SK-N-SH (cell line): ENCODE measurements around the gene HYCC1. TPM values are rescaled to one million over a fixed set of nuclear protein-coding genes. Genes with fewer than 3 reads are reported as not detected.

Source experiments
- CTCF ChIA-PET: fragments of 300-600, 350-600 bp; formaldehyde crosslinking; extraction: SDS; loops from one replicate; lab custom pipeline; 2021; lab: Yijun Ruan, JAX
- POLR2A ChIA-PET: fragments of 350-600 bp; sonication (Branson Sonifier 250); formaldehyde crosslinking; extraction: SDS; loops from one replicate; lab custom pipeline; 2020; ENCODE audit warnings: antibody characterized with exemption, inconsistent platforms; lab: Yijun Ruan, JAX
- DNase-seq: peaks from one replicate; pipeline ENCODE4 v3.0.0; 2012
- H2AFZ ChIP-seq: fragments of 200-600 bp; sonication (generic); 2 replicates; pipeline ENCODE4 v1.8.1; 2016; ENCODE audit warnings: antibody characterized with exemption, mild to moderate bottlenecking, low read depth
- H3F3A ChIP-seq: fragments of 200-600 bp; sonication (generic); replicated peaks from 2 replicates; pipeline ENCODE3; 2016; ENCODE audit warnings: antibody characterized with exemption, mild to moderate bottlenecking; ENCODE audit not compliant: insufficient read depth
- H3K27ac ChIP-seq, 2 experiments: fragments of 200-500 bp in 1 of 2; fragments of 200-600 bp in 1 of 2; sonication (Bioruptor generic) in 1 of 2; sonication (generic), shearing (Covaris generic) in 1 of 2; 2 replicates each; pipeline versions ENCODE4 v1.5.1 to v1.6.1; 2014 to 2016; ENCODE audit warnings: low read depth in 2 of 2, inconsistent platforms in 1 of 2, low read length in 1 of 2, mild to moderate bottlenecking in 1 of 2, mixed read lengths in 1 of 2
- H3K27me3 ChIP-seq: fragments of 200-600 bp; sonication (generic), shearing (Covaris generic); 2 replicates; pipeline ENCODE4 v1.6.1; 2016; ENCODE audit warnings: mixed run types; ENCODE audit not compliant: insufficient read depth
- H3K36me3 ChIP-seq, 2 experiments: fragments of 200-500 bp in 1 of 2; fragments of 200-600 bp in 1 of 2; sonication (Bioruptor generic) in 1 of 2; sonication (generic) in 1 of 2; replicated peaks in 1 of 2; 2 replicates each; pipeline versions ENCODE3 to v1.5.1; 2014 to 2016; ENCODE audit warnings: low read length in 1 of 2, mild to moderate bottlenecking in 1 of 2; ENCODE audit not compliant: insufficient read depth in 2 of 2, control insufficient read depth in 1 of 2
- H3K4me1 ChIP-seq, 2 experiments: fragments of 200-500 bp in 1 of 2; fragments of 200-600 bp in 1 of 2; sonication (Bioruptor generic) in 1 of 2; sonication (generic), shearing (Covaris generic) in 1 of 2; 2 replicates each; pipeline versions ENCODE4 v1.5.1 to v1.6.1; 2014 to 2016; ENCODE audit warnings: low read depth in 1 of 2, low read length in 1 of 2, mixed run types in 1 of 2; ENCODE audit not compliant: insufficient read depth in 2 of 2, control insufficient read depth in 1 of 2
- H3K4me2 ChIP-seq: fragments of 200-600 bp; sonication (generic), shearing (Covaris generic); 2 replicates; pipeline ENCODE4 v1.6.1; 2017; ENCODE audit warnings: mixed run types
- H3K4me3 ChIP-seq, 2 experiments: fragments of 200-500 bp in 1 of 2; fragments of 200-600 bp in 1 of 2; sonication (Bioruptor generic) in 1 of 2; sonication (generic), shearing (Covaris generic) in 1 of 2; 2 replicates each; pipeline versions ENCODE4 v1.5.1 to v1.8.1; 2014 to 2016; ENCODE audit warnings: low read depth in 2 of 2, inconsistent platforms in 1 of 2, low read length in 1 of 2, mild to moderate bottlenecking in 1 of 2, mixed read lengths in 1 of 2, moderate library complexity in 1 of 2
- H3K79me2 ChIP-seq: fragments of 200-600 bp; sonication (generic); 2 replicates; pipeline ENCODE4 v1.8.1; 2017; ENCODE audit warnings: mild to moderate bottlenecking; ENCODE audit not compliant: insufficient read depth
- H3K9ac ChIP-seq: fragments of 200-600 bp; sonication (generic); 2 replicates; pipeline ENCODE4 v1.6.1; 2017; ENCODE audit warnings: mixed run types
- H3K9me2 ChIP-seq: fragments of 200-600 bp; sonication (generic); 2 replicates; pipeline ENCODE4 v1.6.1; 2017; ENCODE audit warnings: mixed run types
- H3K9me3 ChIP-seq: fragments of 200-600 bp; sonication (generic); 2 replicates; pipeline ENCODE4 v1.6.1; 2017; ENCODE audit warnings: mixed run types, mild to moderate bottlenecking, moderate library complexity
- H4K20me1 ChIP-seq: fragments of 200-600 bp; sonication (generic); 2 replicates; pipeline ENCODE4 v1.6.1; 2017; ENCODE audit warnings: mild to moderate bottlenecking, mixed run types; ENCODE audit not compliant: insufficient read depth
- CHD2 ChIP-seq: fragments of 150-350 bp; IDR thresholded peaks from 2 replicates; pipeline ENCODE4 v1.6.1; 2018; ENCODE audit warnings: low read length; ENCODE audit not compliant: partially characterized antibody
- ELF1 ChIP-seq: IDR thresholded peaks from 2 replicates; pipeline ENCODE4 v1.4.0; 2012
- EZH2phosphoT487 ChIP-seq: fragments of 200-600 bp; sonication (generic); IDR thresholded peaks from 2 replicates; pipeline ENCODE4 v1.6.1; 2017; ENCODE audit warnings: low read depth, mixed run types, mild to moderate bottlenecking, antibody characterized with exemption, moderate library complexity, borderline replicate concordance
- FOXM1 ChIP-seq: IDR thresholded peaks from 2 replicates; pipeline ENCODE4 v1.4.0; 2012; ENCODE audit warnings: low read depth, mild to moderate bottlenecking
- GATA2 ChIP-seq: sonication (generic); formaldehyde crosslinking; IDR thresholded peaks from 2 replicates; pipeline ENCODE4 v1.5.0; 2020; ENCODE audit warnings: mild to moderate bottlenecking, missing genetic modification reagents
- MAX ChIP-seq: IDR thresholded peaks from 2 replicates; pipeline ENCODE4 v1.4.0; 2012; ENCODE audit warnings: low read depth
- MEF2A ChIP-seq: IDR thresholded peaks from 2 replicates; pipeline ENCODE4 v1.4.0; 2012; ENCODE audit warnings: low read depth, borderline replicate concordance
- MXI1 ChIP-seq: IDR thresholded peaks from 2 replicates; pipeline ENCODE4 v1.6.1; 2012; ENCODE audit warnings: mild to moderate bottlenecking, low read depth, low read length, improper control_type of control experiment
- NRF1 ChIP-seq: IDR thresholded peaks from 2 replicates; pipeline ENCODE4 v1.6.1; 2012; ENCODE audit warnings: low read depth, mild to moderate bottlenecking, low read length
- POLR2AphosphoS5 ChIP-seq: IDR thresholded peaks from 2 replicates; pipeline ENCODE4 v1.6.1; 2012; ENCODE audit warnings: low read depth, low read length
- RAD21 ChIP-seq: IDR thresholded peaks from 2 replicates; pipeline ENCODE4 v1.6.1; 2012; ENCODE audit warnings: mild to moderate bottlenecking, low read length
- RCOR1 ChIP-seq: fragments of 150-350 bp; IDR thresholded peaks from 2 replicates; pipeline ENCODE4 v1.6.1; 2017; ENCODE audit warnings: antibody characterized with exemption, low read length
- RFX5 ChIP-seq: IDR thresholded peaks from 2 replicates; pipeline ENCODE4 v1.6.1; 2012; ENCODE audit warnings: mild to moderate bottlenecking, improper control_type of control experiment, low read length
- SIN3A ChIP-seq: IDR thresholded peaks from 2 replicates; pipeline ENCODE4 v1.6.1; 2012; ENCODE audit warnings: low read depth, mild to moderate bottlenecking, low read length, moderate library complexity, borderline replicate concordance
- SMC3 ChIP-seq: IDR thresholded peaks from 2 replicates; pipeline ENCODE4 v1.6.1; 2012; ENCODE audit warnings: low read depth, low read length, improper control_type of control experiment
- TAF1 ChIP-seq: IDR thresholded peaks from 2 replicates; pipeline ENCODE4 v1.6.1; 2012; ENCODE audit warnings: low read depth, mild to moderate bottlenecking, low read length, moderate library complexity, borderline replicate concordance
- TEAD4 ChIP-seq: IDR thresholded peaks from 2 replicates; pipeline ENCODE4 v1.4.0; 2012; ENCODE audit warnings: mild to moderate bottlenecking, borderline replicate concordance; ENCODE audit not compliant: insufficient read depth
- WGBS: methylation state at CpG from one replicate; pipeline ENCODE4 v1.1.6; 2017; ENCODE audit warnings: low lambda C conversion rate; 5-methylcytosine and 5-hydroxymethylcytosine counted together
- polyA plus RNA-seq, 3 experiments: library from polyadenylated mRNA; depleted of rRNA; stranded (reverse); fragments of >200 nt; gene quantifications; 2 replicates each; pipeline ENCODE4 v1.2.3, GENCODE V29; 2012
- TF ChIP-seq, protein P1 (sequence below): IDR thresholded peaks from 2 replicates; pipeline ENCODE4 v1.4.0; 2012; ENCODE audit warnings: low read depth, borderline replicate concordance
- TF ChIP-seq, protein P2 (sequence below): fragments of 200-600 bp; sonication (generic); IDR thresholded peaks from 2 replicates; pipeline ENCODE4 v1.6.1; 2017; ENCODE audit warnings: antibody characterized with exemption, mild to moderate bottlenecking, moderate library complexity
- TF ChIP-seq, protein P3 (sequence below): fragments of 150-350 bp; IDR thresholded peaks from 2 replicates; pipeline ENCODE4 v1.6.1; 2016; ENCODE audit warnings: mild to moderate bottlenecking, low read depth, low read length
- TF ChIP-seq, protein P4 (sequence below): IDR thresholded peaks from 2 replicates; pipeline ENCODE4; 2012

Gene HYCC1
- polyA plus RNA-seq (2012; rRNA removed): 5.3 and 5.8 TPM in 2 replicates
- 7.4 and 9.4 TPM in 2 replicates for polyA plus RNA-seq (2012; cell fraction: cytosol; rRNA removed)
- polyA plus RNA-seq (2012; cell fraction: nucleus; rRNA removed): 5.2 and 6.0 TPM in 2 replicates

- H3K4me3 ChIP-seq: peak within 1 kb of the TSS; percentile 54 to 76
- H3K9ac ChIP-seq: peak within 1 kb of the TSS; percentile 41; the same call in 1 of the 2 replicates
- no peaks in the 10 kb centered on the region for H3K36me3 ChIP-seq
- no peaks in the 10 kb centered on the region for H3F3A ChIP-seq
- H4K20me1 ChIP-seq: no peaks in the 10 kb centered on the region
- H3K9me3 ChIP-seq: no peaks in the 10 kb centered on the region
- H3K9me2 ChIP-seq: no peaks in the 10 kb centered on the region
- peak within 1 kb of the TSS; percentile 90 for H3K4me2 ChIP-seq
- peak within 1 kb of the TSS; percentile 1 to 30; a peak in 1 of 4 replicates for H3K27ac ChIP-seq
- H3K4me1 ChIP-seq: peaks cover 5 to 6% of the 10 kb centered on the region in 2 experiments; a peak in 2 of 4 replicates
- TF ChIP-seq, protein P1, sequence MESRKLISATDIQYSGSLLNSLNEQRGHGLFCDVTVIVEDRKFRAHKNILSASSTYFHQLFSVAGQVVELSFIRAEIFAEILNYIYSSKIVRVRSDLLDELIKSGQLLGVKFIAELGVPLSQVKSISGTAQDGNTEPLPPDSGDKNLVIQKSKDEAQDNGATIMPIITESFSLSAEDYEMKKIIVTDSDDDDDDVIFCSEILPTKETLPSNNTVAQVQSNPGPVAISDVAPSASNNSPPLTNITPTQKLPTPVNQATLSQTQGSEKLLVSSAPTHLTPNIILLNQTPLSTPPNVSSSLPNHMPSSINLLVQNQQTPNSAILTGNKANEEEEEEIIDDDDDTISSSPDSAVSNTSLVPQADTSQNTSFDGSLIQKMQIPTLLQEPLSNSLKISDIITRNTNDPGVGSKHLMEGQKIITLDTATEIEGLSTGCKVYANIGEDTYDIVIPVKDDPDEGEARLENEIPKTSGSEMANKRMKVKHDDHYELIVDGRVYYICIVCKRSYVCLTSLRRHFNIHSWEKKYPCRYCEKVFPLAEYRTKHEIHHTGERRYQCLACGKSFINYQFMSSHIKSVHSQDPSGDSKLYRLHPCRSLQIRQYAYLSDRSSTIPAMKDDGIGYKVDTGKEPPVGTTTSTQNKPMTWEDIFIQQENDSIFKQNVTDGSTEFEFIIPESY: no peak
- TF ChIP-seq RFX5 (peak; percentile 75), TAF1 (peak; percentile 68), NRF1 (0 out of 2 replicates have a peak, but pooled peaks have one; percentile 7), GATA2 (CRISPR knock-in tag) (no peak), ELF1 (no peak), SIN3A (peak; percentile 46; the same call in 1 of the 2 replicates), EZH2phosphoT487 (no peak), CHD2 (peak; percentile 42), MXI1 (peak; percentile 58), FOXM1 (no peak), SMC3 (peak; percentile 19; the same call in 1 of the 2 replicates), MAX (no peak; the same call in 1 of the 2 replicates), TEAD4 (no peak), MEF2A (no peak), POLR2AphosphoS5 (peak; percentile 49; the same call in 1 of the 2 replicates), RAD21 (0 out of 2 replicates have a peak, but pooled peaks have one; percentile 2), RCOR1 (0 out of 2 replicates have a peak, but pooled peaks have one; percentile 19)
- TF ChIP-seq, protein P2, sequence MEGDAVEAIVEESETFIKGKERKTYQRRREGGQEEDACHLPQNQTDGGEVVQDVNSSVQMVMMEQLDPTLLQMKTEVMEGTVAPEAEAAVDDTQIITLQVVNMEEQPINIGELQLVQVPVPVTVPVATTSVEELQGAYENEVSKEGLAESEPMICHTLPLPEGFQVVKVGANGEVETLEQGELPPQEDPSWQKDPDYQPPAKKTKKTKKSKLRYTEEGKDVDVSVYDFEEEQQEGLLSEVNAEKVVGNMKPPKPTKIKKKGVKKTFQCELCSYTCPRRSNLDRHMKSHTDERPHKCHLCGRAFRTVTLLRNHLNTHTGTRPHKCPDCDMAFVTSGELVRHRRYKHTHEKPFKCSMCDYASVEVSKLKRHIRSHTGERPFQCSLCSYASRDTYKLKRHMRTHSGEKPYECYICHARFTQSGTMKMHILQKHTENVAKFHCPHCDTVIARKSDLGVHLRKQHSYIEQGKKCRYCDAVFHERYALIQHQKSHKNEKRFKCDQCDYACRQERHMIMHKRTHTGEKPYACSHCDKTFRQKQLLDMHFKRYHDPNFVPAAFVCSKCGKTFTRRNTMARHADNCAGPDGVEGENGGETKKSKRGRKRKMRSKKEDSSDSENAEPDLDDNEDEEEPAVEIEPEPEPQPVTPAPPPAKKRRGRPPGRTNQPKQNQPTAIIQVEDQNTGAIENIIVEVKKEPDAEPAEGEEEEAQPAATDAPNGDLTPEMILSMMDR: peak; percentile 64
- TF ChIP-seq, protein P3, sequence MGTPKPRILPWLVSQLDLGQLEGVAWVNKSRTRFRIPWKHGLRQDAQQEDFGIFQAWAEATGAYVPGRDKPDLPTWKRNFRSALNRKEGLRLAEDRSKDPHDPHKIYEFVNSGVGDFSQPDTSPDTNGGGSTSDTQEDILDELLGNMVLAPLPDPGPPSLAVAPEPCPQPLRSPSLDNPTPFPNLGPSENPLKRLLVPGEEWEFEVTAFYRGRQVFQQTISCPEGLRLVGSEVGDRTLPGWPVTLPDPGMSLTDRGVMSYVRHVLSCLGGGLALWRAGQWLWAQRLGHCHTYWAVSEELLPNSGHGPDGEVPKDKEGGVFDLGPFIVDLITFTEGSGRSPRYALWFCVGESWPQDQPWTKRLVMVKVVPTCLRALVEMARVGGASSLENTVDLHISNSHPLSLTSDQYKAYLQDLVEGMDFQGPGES: peak; percentile 93
- TF ChIP-seq, protein P4, sequence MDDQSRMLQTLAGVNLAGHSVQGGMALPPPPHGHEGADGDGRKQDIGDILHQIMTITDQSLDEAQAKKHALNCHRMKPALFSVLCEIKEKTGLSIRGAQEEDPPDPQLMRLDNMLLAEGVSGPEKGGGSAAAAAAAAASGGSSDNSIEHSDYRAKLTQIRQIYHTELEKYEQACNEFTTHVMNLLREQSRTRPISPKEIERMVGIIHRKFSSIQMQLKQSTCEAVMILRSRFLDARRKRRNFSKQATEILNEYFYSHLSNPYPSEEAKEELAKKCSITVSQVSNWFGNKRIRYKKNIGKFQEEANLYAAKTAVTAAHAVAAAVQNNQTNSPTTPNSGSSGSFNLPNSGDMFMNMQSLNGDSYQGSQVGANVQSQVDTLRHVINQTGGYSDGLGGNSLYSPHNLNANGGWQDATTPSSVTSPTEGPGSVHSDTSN: peak; percentile 100
- no peaks in the 10 kb centered on the region for H3K79me2 ChIP-seq
- WGBS: 2% methylated on average over 36 of the region's 61 CpGs
- H2AFZ ChIP-seq: peak within 1 kb of the TSS; percentile 78
- H3K27me3 ChIP-seq: peaks cover 24% of the 10 kb centered on the region; the same call in 1 of the 2 replicates
- POLR2A ChIA-PET: no interaction called here
- DNase-seq: peak; percentile 98
- CTCF ChIA-PET: interaction anchor here (0.7 to 1.0 kb wide), 3 partner anchors 15 to 116 kb away, joined by 3 read pairs; no protein-coding TSS in a partner anchor
Observed at GRCh38 chr7:23013715-23014649, at the start of gene HYCC1. Gene HYCC1, minus strand, starts transcription at chr7:23014130. Its CDS starts 23,019 bp downstream, at chr7:22991111.
